HL-60/S4 treated with retinoic acid at 250 ng/mL for 4 days and 3 days (cell line): ENCODE measurements around the gene IBA57.
"Not testable (repeated sequence)": the region's sequence is repeated elsewhere in the genome, so short reads cannot be mapped to it uniquely, and the experiment has no call there.

Experiments
- in situ Hi-C: fragments of 300-500 bp; cut with MboI; formaldehyde crosslinking; loops from 2 replicates; pipeline ENCODE4 v1.7.0; 2022; ENCODE audit warnings: low sequenced_read_pairs

Gene IBA57

DNA sequence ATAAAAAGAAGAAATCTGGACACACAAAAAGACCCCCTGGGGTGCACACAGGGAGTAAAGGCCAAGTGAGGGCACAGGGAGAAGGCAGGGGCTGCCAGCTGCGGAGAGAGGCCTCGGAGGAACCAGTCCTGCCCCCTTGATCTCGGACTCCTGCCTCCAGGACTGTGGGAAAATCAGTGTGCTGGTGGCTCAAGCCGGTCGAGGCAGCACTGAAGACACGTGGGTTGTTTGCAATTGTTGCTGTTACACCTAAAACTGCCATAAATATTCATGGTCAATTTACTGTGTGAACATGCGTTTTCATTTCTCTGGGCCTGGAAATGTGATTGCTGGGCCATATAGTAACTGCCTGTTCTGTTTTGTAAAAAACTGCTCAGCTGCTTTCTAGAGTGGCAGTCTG, 18.5 kb downstream of the IBA57 start:
- in situ Hi-C loops: no loop called here

- in situ Hi-C loops: no loop called here
Measured at GRCh38 chr1:228185641-228185965, 20.0 kb downstream of the IBA57 start.

- in situ Hi-C loops: not testable (repeated sequence)
Measured at GRCh38 chr1:228188249-228188648, 22.6 kb downstream of the IBA57 start.

GRCh38 chr1:228190182-228190581, 24.6 kb downstream of the IBA57 start:
- in situ Hi-C loops: no loop called here

- in situ Hi-C loops: no loop called here
Measured at GRCh38 chr1:228190778-228191177, 25.2 kb downstream of the IBA57 start.

- in situ Hi-C loops: no loop called here
Measured at GRCh38 chr1:228194436-228194835, 28.8 kb downstream of the IBA57 start.

GRCh38 chr1:228194921-228195812, 29.6 kb downstream of the IBA57 start:
- in situ Hi-C loops: no loop called here

- in situ Hi-C loops: no loop called here
Measured at GRCh38 chr1:228197555-228198147, 32.0 kb downstream of the IBA57 start.

- in situ Hi-C loops: no loop called here
Measured at GRCh38 chr1:228198977-228199590, 33.5 kb downstream of the IBA57 start.

GRCh38 chr1:228204958-228205357, 39.4 kb downstream of the IBA57 start:
- in situ Hi-C loops: no loop called here

DNA sequence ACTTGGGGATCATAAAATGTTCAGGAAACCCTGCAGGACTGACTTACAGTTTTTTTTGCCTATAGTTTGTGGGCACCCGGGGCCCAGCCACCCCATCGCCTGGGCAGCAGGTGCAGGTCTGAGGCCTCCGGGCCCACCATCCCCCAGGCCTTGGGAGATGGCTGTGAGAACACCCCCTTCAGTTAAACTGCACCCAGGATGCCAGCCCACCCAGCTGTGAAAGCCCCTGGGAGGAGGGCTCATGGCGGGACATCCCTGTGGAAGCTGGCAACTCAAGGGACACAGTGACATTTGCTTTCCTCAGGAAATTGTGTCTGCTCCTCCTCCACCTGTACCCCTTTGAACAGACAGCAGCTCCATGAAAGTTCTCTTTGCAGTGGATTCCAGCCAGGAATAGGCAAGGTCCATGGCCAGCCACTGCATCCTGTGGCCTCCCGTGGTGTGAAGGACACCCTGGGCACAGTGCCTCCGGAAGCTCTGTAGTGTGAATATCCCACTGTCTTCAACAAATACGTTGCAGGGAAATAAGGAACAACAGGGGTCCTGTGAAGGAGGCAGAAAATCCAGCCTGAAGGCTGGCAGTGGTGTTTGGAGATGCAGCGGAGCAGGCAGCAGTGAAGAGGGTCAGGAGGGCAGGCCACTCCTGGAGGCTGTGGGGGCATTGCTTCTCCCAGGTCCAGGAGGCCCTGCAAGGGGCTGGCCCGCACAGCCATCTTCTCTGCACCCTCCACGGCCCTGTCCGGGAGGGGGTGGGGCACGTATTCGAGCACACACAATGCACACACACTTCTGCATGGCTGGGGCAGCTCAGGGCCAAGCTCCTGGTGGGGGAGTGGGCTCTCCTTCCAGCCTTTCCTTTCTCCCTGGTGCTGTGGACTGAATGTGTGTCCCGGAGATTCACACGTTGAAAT, 40.2 kb downstream of the IBA57 start:
- in situ Hi-C loops: no loop called here

- in situ Hi-C loops: no loop called here
Measured at GRCh38 chr1:228206582-228207351, 41.2 kb downstream of the IBA57 start.

DNA sequence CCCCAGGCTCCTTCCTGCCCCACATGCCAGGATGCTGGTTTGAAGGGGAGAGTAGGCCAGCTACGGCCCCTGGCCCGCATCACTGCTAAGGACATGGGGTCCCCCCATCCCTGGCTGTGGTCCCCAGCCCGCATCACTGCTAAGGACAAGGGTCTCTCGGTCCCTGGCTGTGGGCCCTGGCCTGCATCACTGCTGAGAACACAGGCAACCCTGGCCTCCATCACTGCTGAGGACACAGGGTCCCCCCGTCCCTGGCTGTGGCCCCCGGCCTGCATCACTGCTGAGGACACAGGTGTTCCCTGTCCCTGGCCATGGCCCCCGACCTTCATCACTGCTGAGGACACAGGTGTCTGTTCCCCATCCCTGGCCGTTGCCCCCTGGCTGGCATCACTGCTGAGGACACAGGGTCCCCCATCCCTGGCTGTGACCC, 41.8 kb downstream of the IBA57 start:
- in situ Hi-C loops: no loop called here

- in situ Hi-C loops: no loop called here
Measured at GRCh38 chr1:228207851-228208821, 42.5 kb downstream of the IBA57 start, which contains the start of gene OBSCN. Gene OBSCN, plus strand, starts transcription at chr1:228208044. Its CDS starts 3,740 bp downstream, at chr1:228211784.

DNA sequence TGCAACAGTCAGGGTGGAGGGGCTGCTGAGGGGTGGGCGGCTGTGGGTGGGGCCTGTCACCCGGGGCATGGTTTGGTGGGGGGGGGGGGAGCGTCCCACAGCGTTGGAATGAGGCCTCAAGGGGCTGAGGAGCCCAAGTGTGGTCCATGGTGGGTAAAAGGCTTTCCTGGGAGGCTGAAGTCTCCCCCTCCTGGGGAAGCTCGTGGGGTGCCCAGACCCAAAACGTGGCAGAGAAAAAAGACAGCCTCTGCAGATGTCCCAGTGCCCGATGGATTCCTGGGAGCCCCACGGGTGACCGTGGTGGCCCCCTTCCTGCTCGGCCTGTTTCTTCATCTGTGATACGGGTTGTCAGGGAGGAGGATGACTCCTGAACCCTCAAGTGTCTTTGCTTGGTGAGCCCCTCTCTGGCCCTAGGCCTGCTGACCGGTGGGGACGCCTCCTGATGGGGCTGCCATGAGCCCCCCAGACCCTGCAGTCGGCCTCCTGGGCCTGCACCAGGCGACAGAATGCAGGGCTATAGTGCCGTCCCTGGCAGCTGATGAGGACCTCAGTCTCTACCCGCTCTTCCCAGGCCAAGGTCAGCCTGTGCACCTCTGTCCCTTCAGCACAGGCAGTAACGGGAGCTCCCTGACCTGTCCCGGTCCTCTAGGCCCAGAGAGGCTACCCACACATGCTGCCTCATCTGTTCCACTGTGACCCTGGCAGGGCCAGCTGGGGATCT, 43.4 kb downstream of the IBA57 start:
- in situ Hi-C loops: no loop called here

DNA sequence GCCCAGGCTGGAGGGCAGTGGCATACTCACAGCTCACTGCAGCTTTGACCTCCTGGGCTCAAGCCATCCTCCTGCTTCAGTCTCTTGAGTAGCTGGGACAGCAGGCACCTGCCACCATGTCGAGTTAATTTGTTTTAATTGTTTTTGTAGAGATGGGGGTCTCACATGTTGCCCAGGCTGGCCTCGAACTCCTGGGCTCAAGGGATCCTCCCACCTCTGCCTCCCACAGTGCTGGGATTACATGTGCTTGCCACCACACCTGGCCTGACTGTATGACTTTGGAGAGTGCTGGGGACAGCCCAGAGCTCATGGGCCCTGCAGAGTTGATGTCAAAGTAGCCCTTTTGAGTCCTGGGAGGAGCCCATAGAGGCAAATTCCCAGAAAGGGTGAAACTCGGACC, 44.1 kb downstream of the IBA57 start:
- in situ Hi-C loops: no loop called here

DNA sequence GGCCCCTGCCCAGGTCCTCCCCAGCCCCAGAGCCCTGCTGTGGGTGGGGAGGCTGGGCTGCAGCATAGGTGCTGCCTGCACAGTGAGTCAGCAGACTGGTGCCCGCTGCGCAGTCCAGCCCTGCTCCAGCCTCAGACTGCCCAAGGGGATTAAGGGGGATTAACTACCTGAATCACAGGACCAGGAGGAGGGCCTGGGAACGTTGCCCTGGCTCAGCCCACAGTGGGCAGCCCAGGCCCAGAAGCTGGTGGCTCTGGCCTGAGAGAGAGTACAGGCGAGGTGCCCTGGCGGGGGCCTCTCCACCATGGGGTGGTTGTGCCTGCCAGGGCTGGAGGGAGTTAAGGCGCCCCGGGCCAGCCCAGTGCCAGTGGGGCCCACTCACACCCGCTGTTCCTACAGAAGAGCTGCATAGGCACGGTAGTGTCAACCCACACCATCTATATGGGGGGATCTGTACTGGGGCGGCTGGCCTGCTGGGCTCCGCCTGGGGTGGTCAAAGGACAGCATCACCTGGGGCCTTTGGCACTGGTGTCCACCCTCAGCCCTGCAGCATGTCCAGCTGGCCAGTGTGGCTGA, 44.6 kb downstream of the IBA57 start:
- in situ Hi-C loops: no loop called here
